GM06990 (cell line): ENCODE measurements around the gene SRP9.
"Not testable (repeated sequence)": the region's sequence is repeated elsewhere in the genome, so short reads cannot be mapped to it uniquely, and the experiment has no call there.

Source experiments
- DNase-seq: peaks from one replicate; pipeline ENCODE4 v3.0.0-alpha.2; 2011; ENCODE audit not compliant: insufficient read length; ENCODE audit errors: extremely low read depth
- H3K27me3 ChIP-seq: replicated peaks from 2 replicates; pipeline ENCODE4 v1.6.0; 2011; ENCODE audit warnings: low read length; ENCODE audit not compliant: control insufficient read depth, insufficient read depth
- H3K36me3 ChIP-seq: 2 replicates; pipeline ENCODE4 v1.5.1; 2011; ENCODE audit warnings: low read length; ENCODE audit not compliant: control insufficient read depth, insufficient read depth
- H3K4me3 ChIP-seq: replicated peaks from 2 replicates; pipeline ENCODE4 v1.5.1; 2011; ENCODE audit warnings: low read depth, mild to moderate bottlenecking, control low read depth, low read length
- TF ChIP-seq, protein P1 (sequence below): IDR thresholded peaks from 2 replicates; pipeline ENCODE4 v1.5.1; 2011; ENCODE audit warnings: low read length, control low read depth, mild to moderate bottlenecking, inconsistent platforms; ENCODE audit not compliant: insufficient read depth, poor library complexity, severe bottlenecking

SRP9 gene

DNA sequence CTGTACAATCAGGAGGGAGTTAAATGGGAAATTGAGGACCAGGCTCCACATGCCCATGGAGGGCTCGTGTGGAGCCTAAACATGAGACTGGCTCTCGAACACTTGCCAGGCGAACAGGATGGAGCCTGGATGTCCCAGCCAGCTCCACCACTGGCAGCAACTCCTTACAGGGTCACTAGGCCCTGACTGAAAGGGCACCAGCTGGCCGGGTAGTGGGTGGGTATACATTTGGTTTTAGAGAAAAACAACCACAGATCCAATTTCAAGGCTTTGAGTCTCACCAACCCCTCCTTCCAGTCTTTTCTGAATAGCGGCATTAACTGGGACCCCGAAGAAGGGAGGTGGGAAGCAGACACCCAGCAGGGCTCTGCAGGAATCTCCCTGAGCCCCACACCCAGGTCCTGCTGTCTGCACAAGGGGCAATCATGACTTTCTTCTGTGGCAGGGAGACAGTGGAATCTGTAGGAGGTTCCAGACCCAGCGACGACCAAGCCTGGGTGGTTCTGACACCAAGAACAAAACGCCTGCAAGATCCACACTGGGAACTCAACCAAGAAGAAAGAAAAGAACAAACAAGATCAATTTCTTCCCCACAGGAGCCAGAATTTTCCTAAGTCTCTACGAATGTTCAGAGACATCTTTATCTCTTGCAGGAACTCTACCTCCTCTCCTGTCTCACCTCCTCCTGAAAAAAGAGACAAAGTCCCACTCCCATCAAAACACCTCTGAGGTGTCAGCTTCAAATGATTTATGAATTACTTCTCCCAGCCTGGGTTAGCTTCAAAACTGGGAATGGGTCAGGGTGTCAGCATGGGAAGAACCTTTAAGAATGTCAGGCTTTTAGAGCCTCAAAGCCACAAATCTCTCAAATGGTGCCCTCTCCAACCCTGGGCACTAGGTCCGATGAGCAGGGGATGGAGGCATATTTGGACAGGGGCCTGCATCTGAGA is 26.5 kb upstream of the SRP9 start:
- Histone ChIP-seq H3K4me3 (no peak overlapping the region), H3K27me3 (no peaks in the 10 kb centered on the region), H3K36me3 (no peaks in the 10 kb centered on the region)
- TF ChIP-seq, protein P1, sequence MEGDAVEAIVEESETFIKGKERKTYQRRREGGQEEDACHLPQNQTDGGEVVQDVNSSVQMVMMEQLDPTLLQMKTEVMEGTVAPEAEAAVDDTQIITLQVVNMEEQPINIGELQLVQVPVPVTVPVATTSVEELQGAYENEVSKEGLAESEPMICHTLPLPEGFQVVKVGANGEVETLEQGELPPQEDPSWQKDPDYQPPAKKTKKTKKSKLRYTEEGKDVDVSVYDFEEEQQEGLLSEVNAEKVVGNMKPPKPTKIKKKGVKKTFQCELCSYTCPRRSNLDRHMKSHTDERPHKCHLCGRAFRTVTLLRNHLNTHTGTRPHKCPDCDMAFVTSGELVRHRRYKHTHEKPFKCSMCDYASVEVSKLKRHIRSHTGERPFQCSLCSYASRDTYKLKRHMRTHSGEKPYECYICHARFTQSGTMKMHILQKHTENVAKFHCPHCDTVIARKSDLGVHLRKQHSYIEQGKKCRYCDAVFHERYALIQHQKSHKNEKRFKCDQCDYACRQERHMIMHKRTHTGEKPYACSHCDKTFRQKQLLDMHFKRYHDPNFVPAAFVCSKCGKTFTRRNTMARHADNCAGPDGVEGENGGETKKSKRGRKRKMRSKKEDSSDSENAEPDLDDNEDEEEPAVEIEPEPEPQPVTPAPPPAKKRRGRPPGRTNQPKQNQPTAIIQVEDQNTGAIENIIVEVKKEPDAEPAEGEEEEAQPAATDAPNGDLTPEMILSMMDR = no peak
- DNase-seq = no peak

DNA sequence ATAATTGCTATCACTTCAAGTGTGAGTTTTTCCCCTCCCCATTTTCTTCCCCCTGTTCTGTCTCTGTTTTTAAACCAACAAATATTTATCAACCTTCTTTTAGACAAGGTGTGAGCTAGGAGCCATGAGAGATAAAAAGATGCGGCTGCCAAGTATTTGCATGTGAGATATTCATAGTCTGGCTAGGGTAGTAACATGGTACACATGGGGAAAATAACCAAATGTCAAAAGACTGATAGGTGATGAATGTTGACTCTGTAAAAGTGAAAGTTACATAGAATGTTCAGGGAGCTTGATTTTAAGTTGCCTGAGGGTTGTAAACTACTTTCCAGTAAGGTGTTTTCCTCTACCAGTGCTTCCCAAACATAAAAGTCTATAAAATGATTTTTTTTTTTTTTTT is 25.4 kb upstream of the SRP9 start:
- DNase-seq = no peak
- Histone ChIP-seq H3K4me3 (no peak overlapping the region), H3K27me3 (no peaks in the 10 kb centered on the region), H3K36me3 (no peaks in the 10 kb centered on the region)
- TF ChIP-seq, protein P1 = no peak

DNA sequence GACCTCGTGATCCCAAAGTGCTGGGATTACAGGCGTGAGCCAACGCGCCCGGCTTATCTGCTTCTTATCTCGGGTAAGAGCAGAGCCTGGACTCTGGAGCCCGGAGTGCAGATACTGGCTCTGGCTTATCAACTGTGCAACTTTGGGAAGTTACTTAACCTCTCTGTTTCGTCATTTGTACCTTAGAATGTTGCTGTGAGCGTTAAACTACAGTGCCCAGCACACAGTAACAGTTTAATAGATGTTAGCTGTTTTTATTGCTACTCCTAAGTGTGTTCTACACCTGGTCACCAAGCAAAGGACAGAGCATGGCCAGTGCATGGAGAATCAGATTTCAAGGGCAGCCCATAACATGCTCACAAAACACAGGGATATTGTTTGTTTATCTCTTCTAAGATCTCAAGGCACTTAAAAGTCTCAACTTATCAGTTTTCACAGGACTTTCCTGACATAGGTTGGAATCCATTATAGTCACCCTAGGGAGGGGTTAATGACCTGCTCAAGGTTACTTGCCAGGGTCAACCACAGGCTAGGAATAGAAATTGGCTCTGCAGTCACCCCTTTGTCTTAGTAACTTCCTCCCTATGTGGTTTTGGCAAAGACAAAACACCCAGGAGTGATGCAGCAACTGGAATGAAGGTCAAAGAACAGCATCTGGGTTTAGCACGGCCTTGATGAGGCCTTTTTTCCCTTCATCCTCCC is 22.5 kb upstream of the SRP9 start:
- TF ChIP-seq, protein P1 = no peak
- no peak overlapping the region for H3K4me3 ChIP-seq
- H3K27me3 ChIP-seq = no peaks in the 10 kb centered on the region
- DNase-seq = no peak
- no peaks in the 10 kb centered on the region for H3K36me3 ChIP-seq

DNA sequence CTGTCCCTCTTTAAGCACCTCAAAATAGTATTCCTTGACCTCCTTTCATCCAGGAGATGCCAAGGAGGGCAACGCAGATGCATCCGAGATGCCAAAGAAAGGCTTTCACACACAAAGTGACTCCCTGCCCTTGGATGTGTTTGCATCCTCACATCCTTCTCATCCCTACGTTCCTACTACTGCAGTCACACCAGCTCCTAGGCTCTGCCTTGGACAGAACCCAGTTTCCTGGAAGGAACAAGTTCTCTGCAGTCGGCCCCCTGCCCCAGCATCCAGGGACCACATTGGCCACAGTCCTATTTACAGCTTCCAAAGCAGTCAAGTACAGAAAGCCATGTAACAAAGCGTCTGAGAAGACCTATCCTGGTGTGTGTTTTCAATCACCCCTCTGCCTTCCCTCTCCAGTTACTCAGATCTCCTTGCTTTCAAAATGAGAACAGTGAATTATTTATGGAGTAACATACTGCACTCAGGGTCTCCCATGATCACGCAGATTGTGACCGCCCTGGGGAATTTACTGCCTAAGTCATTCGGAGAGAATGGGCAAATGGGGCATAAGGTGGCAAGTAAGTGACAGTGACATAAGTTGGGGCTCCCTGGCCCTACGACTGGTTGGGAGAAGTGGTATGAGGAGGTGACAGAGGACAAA is 21.8 kb upstream of the SRP9 start:
- H3K27me3 ChIP-seq = no peaks in the 10 kb centered on the region
- H3K36me3 ChIP-seq = no peaks in the 10 kb centered on the region
- no peak for DNase-seq
- TF ChIP-seq, protein P1 = no peak
- H3K4me3 ChIP-seq = no peak overlapping the region

DNA sequence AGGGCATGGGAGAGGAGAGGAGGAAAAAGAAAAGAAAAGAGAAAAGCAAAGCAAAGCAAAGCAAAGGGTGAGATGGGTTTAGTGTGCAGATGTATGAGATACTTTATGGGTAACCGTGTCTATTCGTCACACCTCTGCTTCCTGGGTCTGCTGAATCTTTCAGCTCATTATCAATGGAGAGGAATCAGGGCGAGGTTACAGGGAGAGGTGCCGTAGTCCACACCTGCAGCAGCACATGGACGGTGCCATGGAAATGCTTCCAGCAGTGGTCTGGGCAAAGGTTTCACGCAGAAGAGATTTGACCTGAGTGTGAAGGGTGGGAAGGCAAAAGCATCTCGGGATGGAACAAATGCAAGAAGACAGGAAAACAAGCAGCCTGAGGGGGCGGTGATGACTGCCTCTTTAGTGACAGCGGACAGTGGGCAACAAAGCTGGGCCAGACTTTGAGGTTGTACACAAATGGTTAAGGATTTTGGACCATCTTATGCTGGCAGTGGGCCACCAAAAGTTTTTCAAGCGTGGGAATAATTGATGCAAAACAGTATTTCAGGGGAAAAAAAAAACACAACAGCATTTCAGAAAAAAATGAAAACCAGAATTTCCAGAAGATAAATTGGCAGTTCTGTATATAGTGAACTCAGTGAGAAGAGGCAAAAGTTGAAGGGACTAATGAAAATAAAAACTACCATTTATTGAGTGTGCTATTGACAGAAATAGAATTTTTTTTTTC is 19.5 kb upstream of the SRP9 start:
- no peak overlapping the region for H3K4me3 ChIP-seq
- H3K27me3 ChIP-seq = no peaks in the 10 kb centered on the region
- H3K36me3 ChIP-seq = no peaks in the 10 kb centered on the region
- DNase-seq = no peak
- TF ChIP-seq, protein P1 = no peak

DNA sequence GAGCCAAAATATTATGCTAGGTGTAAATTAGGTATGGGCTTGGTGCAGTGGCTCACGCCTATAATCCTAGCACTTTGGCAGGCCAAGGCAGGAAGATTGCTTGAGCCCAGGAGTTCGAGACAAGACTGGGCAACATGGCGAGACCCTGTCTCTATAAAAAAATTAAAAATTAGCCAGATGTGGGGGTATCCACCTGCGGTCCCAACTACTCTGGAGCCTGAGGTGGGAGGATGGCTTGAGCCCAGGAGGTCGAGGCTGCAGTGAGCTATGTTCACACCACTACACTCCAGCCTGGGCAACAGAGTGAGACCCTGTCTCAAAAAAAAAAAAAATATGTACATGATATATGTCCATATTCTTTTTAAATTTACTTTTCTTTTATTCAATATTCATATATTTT is 17.7 kb upstream of the SRP9 start:
- not testable (repeated sequence) for H3K27me3 ChIP-seq, H3K4me3 ChIP-seq, H3K36me3 ChIP-seq, DNase-seq
